ENCODE measurements around the gene RXFP3. TPM values are rescaled to one million over a fixed set of nuclear protein-coding genes. Genes with fewer than 3 reads are reported as not detected.
A peak's percentile ranks its signal among the peaks of the same experiment; 100 is the strongest.

Gene RXFP3
- total and polyA plus RNA-seq, 2 of the 8 experiments (the other 6 are each of a cell fraction or from before 2014, with no cell fraction given) = 0.15 TPM; not detected in 1

- Histone ChIP-seq H4K8ac (ENCODE audit: extremely low read depth, insufficient read depth, low read length) (no peak overlapping the region), H3K27ac (ENCODE audit: low read depth, low read length) (no peak overlapping the region), H3K56ac (replicated peaks; ENCODE audit: insufficient read length, low read depth, low read length) (no peak overlapping the region), H3K4me1 (replicated peaks in 1 of 4; ENCODE audit: control insufficient read depth in 3 of 4, insufficient read depth in 4 of 4, low read length in 3 of 4) (peaks cover 0 to 10% (median 2%) of the 10 kb centered on the region in 4 experiments; a peak in 2 of 7 replicates), H3K79me2 (ENCODE audit: control insufficient read depth in 1 of 2, insufficient read depth in 2 of 2, low read length in 2 of 2) (no peaks in the 10 kb centered on the region), H4K5ac (ENCODE audit: insufficient read length, low read depth, low read length) (no peak overlapping the region), H3K23ac (ENCODE audit: insufficient read length) (no peak overlapping the region), H4K20me1 (replicated peaks in 1 of 2; ENCODE audit: control insufficient read depth in 1 of 2, insufficient read depth in 2 of 2, low read length in 2 of 2) (no peaks in the 10 kb centered on the region), H3K4me3 (ENCODE audit: extremely low read depth in 1 of 4, insufficient read depth in 2 of 4, low read depth in 3 of 4, low read length in 4 of 4) (no peak overlapping the region), H3K14ac (ENCODE audit: insufficient read length) (no peak overlapping the region), H2AFZ (ENCODE audit: low read length) (peak overlapping the region; percentile 43; the same call in 1 of the 2 replicates), H3K9me3 (ENCODE audit: insufficient read depth in 2 of 2, low read depth in 1 of 2, low read length in 1 of 2) (peaks cover 9% of the 10 kb centered on the region in 2 experiments; a peak in 2 of 4 replicates), H4K91ac (replicated peaks; ENCODE audit: insufficient read length, low read length) (no peak overlapping the region), H2BK120ac (replicated peaks; ENCODE audit: low read depth, low read length) (no peak overlapping the region), H3K4ac (replicated peaks; ENCODE audit: insufficient read length, low read depth, low read length) (no peak overlapping the region), H3K36me3 (ENCODE audit: control insufficient read depth in 2 of 4, insufficient read depth in 4 of 4, low read length in 3 of 4) (peaks cover 0 to 4% (median 0%) of the 10 kb centered on the region in 4 experiments; a peak in 1 of 8 replicates), H2AK5ac (ENCODE audit: low read depth, low read length) (no peak overlapping the region), H2BK12ac (ENCODE audit: low read depth, low read length) (no peak overlapping the region), H3K23me2 (ENCODE audit: low read depth, low read length) (no peaks in the 10 kb centered on the region; the same call in 1 of the 2 replicates), H2BK20ac (ENCODE audit: low read length) (no peak overlapping the region), H3K27me3 (replicated peaks in 1 of 4; ENCODE audit: control insufficient read depth in 3 of 4, extremely low read depth in 1 of 4, insufficient read depth in 3 of 4, low read length in 3 of 4) (0 out of 7 replicates have a peak, but pooled peaks cover 0 to 2% (median 0%) of the 10 kb centered on the region in 4 experiments), H3K18ac (ENCODE audit: extremely low read depth, low read length) (no peak overlapping the region), H3K4me2 (ENCODE audit: insufficient read depth in 1 of 2, low read depth in 2 of 2, low read length in 2 of 2) (peak overlapping the region in 1 of 2 experiments; percentile 15; a peak in 1 of 4 replicates), H3K9ac (replicated peaks in 1 of 4; ENCODE audit: extremely low read depth in 1 of 4, low read depth in 3 of 4, low read length in 3 of 4) (no peak overlapping the region), H2BK15ac (ENCODE audit: low read length) (no peak overlapping the region), H3K79me1 (ENCODE audit: low read depth, low read length) (no peaks in the 10 kb centered on the region), H2BK5ac (ENCODE audit: low read depth, low read length) (no peak overlapping the region)
- no peak for DNase-seq (ENCODE audit: low read depth in 1 of 2, low spot score in 2 of 2)
- ChIA-PET POLR2A (ENCODE audit: partially characterized antibody) (no interaction called here), CTCF (ENCODE audit: partially characterized antibody) (interaction anchor here (1.5 to 6.4 kb wide), 2 partner anchors 10 to 12 kb away, joined by 3 to 46 read pairs; no protein-coding TSS in a partner anchor)
- 37% methylated on average over 2 of the region's 2 CpGs; no CpG with 5 or more reads in 1 of the 2 experiments for WGBS, 2 experiments (ENCODE audit: extremely low coverage in 1 of 2, insufficient coverage in 1 of 2, insufficient read length in 1 of 2, insufficient replicate concordance in 2 of 2, low coverage in 1 of 2, low lambda C conversion rate in 2 of 2, missing lambda C conversion rate in 1 of 2)
- FAIRE-seq = peak; percentile 39
- TF ChIP-seq CREB1 (IDR thresholded peaks at IDR 0.05) = no peak
- no peak for TF ChIP-seq TBP (IDR thresholded peaks at IDR 0.05; ENCODE audit: low read depth, low read length)
- no peak for TF ChIP-seq PHF8 (conservative IDR thresholded peaks at IDR 0.05; ENCODE audit: low read depth, low read length)
- TF ChIP-seq EZH2 (IDR thresholded peaks at IDR 0.05; ENCODE audit: low read depth, low read length, severe bottlenecking) = no peak
- no peak for TF ChIP-seq USF2 (IDR thresholded peaks at IDR 0.05; ENCODE audit: low read length)
- no peak for TF ChIP-seq SRF (IDR thresholded peaks at IDR 0.05; ENCODE audit: low read depth, low read length)
- no peak for TF ChIP-seq MAFK (IDR thresholded peaks at IDR 0.05; ENCODE audit: low read depth, low read length)
- TF ChIP-seq TEAD4 (IDR thresholded peaks at IDR 0.05; ENCODE audit: low read depth, low read length) = no peak
These were observed 21.5 kb downstream of the RXFP3 start for GRCh38 chr5:33957577-33958150.
